GM21576 (cell line): ENCODE measurements around the gene IL6ST.

Source experiments
- ATAC-seq: cut with Tn5 transposase; IDR thresholded peaks from one replicate; pipeline ENCODE4 v1.9.1; 2021; ENCODE audit warnings: mild to moderate bottlenecking, moderate library complexity; ENCODE audit not compliant: unreplicated experiment

The IL6ST gene

DNA sequence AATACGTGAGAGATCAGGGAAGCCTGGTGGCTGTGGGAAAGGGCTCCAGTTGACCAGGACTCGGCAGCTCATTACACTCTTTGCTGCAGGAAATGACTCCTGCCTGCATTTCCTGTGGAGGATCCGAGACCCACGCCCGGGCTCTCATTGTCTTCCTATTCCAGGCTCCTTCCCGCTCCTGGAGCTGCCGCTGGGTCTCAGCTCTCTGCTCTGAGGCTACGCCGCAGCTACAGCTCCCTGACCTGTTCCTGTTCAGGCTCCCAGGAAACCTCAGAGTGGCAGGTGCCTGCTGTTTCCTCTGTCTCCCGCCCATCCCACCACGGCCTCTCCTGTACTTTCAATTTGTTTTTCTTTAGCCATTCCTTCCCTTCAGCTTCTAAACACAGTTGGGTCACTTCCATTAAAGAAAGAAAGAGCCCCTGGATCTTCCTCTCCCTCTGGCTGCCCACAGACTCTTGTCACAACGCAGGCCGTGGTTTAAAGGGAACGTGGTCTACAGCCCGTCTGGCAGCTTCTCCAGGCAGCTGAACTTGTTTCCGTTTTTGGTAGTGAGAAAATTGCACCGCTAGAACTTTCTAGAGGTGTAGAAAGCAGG is 71.5 kb downstream of the IL6ST start:
- ATAC-seq, result no peak

DNA sequence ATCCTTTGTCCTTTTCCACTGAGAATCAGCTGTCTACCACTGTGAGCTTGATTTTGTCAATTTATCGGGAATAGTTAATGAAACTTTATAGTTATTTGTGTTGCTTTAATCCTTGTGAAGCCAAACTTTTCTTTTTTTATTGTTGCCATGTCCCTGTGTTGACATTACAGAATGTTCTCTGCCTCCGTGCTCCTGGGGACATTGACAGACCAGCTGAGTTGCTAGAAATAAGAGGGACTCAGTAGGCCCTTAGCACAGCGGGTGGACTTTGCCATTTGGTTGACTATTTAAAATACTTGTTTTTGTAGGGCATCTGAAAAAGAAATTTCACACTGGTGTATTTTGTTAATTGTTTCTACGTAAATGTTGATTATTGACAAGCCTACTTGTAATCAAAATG is 73.1 kb downstream of the IL6ST start:
- ATAC-seq, result no peak

DNA sequence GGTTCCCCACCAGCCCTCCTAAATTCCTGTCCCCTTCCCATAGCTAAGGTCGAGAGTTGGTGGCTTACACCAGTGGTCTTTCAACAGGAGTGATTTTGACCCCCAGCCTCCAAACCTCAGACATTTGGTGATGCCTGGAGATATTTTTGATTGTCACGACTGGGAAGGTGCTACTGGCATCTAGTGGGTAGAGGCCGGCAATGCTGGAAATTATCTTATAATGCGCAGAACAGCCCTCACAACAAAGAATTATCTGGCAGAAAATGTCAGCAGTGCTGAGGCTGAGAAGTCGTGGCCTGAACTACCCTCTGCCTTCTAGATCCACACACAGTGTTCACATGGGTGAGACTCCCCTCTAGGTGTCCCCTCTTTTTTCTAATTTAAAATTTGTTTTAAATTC is 74.0 kb downstream of the IL6ST start:
- ATAC-seq, result no peak

DNA sequence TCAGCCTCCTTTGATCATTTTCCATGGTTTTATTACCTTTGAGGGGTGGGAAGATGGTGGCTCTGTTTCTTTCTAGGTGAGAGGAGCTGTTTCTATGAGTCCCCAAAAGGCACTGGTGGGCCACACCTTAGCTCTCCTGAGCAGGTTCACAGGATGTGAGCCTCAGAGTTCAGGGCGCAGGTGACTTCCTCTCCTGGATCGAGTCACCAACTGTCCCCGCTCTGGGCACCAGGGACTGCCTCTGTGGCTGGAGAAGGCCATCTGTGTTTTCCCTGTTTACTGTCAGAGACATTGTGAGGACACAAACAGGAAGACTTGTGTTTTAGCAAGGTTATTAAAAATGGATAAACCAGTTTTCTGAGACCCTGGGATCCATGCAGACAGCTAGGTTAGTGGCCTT is 75.1 kb downstream of the IL6ST start:
- ATAC-seq, result no peak

DNA sequence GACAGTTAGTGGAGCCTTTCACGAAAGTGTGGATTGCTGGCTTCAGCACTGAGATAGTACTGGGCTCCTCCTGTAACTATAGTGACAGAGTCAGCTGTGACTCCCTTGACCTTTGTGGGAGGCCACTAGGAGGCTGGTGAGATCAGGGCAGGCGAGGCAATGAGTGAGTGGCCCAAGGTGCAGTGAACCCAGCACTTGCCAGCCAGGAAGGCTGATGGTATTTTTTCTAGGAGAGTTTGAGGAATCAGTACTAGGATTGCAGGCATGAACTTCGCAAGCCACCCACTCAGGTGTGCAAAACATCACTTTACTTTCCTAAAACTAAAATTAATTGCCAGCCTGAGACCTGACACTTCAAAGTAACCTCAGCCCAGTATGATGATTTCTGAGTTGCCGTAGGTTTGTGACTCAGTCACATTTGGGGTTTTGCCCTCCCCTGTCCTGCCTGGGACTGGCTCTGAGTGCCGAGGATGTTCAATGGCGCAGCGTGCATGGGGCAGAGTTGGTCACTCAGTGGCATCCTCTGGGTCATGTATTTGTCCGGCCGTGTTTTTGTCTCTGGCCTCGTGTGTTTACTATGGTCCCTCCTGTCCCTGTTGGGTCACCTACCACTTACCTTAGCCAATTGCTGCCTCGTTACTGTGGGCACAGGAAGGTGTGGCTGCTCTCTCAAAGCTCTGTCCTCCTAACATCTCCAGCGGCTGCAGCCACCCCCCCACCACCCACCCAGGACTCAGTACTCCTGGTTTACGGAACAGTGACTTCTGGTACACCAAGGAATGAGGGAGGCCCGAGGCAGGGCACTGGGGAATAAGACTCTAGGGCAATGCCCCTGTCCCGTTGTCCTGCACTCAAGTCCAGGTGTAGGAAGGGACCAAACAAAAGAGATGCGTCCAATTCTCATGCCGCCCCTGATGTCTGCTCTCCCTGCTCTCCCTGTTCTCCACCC is 76.4 kb downstream of the IL6ST start:
- ATAC-seq, result no peak

DNA sequence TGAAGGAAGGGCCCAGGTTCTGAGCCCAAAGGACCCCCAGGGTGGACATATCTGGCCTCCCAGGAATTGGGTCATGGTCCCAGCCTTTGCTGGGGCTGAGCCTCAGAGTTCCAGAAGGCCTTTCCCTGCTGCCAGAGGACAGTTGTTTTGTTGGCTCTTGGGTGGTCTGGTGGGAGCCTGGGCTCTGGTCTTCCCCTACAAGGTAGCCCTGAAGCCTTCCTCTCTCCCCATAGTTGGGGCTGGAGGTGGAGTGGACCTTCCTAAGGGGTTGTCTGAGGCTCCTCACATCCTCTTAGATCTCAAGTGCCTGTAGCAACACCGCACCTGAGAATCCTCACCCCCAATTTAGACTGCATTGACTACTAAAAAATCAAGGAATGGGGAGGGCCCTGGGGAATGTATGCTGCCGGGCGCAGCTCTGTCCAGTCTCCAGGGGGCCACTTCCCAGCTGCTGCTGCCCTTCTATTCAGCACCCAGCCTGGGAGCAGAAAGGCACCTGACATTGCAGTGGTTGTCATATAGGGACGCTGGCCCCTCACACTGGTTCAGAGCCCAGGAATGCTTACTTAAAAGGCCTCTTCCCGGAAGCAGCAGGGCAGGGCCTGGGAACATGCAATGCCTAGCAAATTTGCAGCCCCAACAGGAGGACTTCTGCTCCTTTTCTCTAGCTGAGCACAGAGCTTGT is 77.2 kb downstream of the IL6ST start:
- ATAC-seq, result no peak

DNA sequence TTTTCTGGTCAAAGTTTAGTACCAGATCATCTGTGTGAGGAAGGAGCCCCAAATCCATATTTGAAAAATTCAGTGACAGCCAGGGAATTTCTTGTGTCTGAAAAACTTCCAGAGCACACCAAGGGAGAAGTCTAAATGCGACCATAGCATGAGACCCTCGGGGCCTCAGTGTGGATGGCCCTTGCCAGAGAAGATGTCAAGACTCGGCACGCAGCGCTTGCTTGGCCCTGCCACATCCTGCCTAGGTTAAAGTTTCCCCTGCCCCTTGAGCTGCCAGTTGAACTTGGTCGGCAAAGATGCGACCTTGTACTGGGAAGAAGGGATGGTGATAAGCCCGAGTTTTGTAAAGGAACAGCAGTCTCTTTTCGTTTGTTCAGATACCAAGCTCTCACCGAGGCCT is 77.8 kb downstream of the IL6ST start:
- ATAC-seq, result no peak

DNA sequence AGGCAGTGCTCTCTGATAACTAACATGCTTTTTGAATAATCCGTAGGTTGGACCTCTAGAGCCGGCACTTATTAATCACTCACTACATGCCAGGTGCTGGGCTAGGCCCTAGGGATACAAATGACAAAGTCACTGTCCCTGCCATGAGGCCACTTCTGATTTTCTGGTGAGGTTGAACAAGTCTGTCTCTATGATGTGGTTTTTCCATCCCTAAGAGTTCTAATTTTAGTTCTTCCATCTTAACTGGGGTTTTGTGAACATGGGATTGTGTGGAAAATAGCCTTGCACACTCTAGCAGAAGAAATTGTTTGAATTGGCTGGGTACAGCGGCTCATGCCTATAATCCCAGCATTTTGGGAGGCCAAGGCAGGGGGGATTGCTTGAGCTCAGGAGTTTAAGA is 79.0 kb downstream of the IL6ST start:
- ATAC-seq, result no peak

DNA sequence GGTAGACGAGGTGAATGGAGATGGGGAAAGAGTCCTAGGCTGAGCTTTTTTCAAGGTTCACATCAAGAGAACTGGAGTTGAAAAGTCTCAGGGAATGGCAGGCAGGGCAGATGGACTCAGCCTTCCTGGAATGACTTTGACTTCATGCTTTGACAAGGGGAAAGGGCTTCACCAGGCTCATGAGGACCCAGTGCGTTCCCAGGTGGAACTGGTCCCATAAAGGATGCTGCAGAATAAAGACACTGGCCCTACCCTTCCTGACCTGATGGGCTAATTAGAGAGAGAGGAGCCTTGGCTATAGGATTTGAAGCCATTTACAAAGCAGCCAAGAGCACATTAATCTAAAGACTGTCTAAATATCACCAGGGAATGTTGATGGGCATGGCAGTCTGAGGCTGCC is 79.8 kb downstream of the IL6ST start:
- ATAC-seq, result no peak

DNA sequence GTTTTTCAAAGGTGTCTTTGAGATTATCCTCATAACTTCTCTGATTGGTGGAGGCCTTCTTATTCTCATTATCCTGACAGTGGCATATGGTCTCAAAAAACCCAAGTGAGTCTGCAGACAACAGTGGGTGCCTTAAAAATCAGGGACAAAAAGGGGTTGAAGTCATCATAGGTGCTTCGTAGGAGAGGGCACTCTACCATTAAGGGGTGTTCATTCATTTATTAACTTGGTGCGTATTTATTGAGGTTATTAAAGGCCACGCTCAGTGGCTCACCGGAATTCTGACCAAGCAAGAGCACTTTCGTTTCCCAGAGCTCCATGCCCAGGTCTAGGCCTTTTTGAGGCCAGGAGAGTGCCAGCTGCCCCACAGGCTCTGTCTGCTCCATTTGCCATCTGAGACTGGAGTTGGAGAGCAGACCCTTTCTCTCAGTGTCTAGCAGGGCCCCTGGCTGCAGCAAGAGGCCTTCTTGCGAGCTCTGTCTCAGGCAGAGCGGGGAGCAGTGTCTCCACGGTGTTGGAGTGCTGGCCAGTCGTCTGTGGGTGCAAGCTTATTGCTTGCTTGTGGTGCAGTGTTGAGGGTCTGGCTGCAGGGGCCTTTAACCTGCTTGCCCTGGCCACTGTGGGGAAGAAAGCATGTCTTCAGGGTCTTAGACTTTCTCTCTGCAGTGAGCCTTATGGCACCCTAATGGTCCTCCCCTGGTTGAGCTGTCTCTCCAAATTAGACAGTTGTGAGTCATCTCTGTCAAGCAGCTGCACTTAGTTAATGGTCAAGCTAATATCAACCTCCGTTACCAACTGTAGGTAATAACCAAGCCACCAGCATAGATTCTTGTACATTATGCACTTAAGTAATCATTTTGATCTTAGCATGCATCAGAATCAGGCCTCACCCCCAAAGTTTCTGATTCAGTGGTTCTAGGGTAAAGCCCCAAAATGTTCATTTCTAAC is 81.0 kb downstream of the IL6ST start:
- peak; percentile 75 for ATAC-seq

DNA sequence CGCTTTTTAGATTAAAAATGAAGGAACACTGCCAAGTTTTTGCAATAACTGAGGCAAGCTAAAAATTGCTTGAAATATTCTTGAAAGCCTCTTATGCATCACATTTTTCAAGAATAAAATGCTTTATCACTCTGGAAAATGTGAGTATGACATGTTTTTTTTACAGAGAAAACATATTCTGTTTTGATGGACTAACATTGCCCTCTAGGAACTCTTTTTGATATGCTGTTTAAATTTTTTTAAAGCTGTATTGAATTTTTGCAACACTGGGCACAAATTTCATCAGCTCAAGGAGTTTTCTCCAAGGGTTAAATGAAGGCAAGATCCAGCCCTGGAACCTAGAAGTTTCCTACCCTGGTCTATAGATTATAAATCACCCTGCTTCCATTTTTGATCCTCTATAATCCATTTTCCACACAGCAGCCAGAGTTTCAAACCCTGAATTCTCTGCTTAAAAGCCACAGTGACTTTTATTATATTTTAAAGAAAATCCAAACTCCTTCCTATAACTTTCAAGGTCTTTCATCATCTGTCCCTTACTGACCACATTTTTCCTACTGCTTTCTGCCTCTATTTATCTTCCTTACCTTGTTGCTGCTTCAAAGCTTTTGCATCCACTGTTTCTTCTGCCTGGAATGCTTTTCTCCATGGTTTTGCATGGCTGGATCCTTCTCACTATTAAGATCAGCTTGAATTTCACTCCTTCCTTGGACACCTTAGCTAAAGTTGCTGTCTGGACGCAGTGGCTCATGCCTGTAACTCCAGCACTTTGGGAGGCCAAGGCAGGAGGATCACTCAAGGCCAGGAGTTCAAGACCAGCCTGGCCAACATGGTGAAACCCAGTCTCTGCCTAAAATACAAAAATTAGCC is 82.7 kb downstream of the IL6ST start:
- ATAC-seq, result no peak

DNA sequence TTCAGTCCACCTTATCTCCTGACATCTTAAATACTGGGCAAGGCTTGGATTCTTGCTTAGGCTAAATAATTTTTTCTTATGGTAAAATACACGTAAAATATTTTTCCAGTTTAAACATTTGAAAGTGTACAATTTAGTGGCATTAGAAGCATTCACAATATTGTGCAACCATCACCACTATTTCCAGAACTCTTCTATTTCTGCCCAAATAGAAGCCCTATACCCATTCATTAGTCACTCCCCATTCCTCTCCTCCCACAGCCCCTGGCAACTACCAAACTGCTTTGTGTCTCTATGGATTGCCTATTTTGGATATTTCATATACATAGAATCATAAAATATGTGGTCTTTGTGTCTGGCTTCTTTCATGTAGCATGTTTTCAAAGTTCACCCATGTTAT is 86.0 kb downstream of the IL6ST start:
- ATAC-seq, result no peak

DNA sequence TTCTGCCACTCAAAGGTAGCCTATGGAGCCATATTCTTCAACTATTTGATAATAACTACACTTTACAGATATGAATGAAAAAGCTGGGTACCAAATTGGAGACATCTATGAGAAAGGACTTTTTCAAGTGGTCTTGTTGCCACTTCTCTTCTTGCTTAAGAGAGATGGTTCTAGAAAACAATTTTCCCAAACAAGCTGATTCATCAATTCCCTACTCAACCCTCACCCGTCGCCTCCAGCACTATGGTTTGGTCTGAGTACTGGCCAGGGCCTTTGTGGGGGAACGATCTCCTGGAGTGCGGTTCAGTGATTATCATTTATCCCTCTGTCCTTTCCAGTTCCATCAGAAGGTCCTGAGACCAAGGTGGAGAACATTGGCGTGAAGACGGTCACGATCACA is 86.8 kb downstream of the IL6ST start:
- no peak for ATAC-seq

DNA sequence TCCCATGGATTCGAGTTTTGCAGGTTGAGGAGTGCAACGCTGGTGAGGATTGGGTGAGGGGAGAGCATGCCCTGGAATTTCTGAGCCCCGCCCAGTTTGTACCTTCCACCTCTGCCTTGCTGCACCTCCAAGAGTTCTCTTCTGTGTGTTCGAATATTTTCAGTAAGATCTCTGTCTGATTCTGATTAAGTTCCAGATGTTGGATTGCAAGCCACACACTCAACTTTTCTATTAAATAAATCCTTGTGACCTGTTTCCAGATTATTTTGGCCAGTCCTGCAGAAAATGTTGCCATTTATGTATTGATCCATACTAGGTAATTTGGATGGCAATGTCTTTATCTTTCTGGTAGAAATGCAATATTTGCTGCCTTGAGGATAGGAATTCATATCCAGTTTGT is 89.5 kb downstream of the IL6ST start:
- no peak for ATAC-seq

DNA sequence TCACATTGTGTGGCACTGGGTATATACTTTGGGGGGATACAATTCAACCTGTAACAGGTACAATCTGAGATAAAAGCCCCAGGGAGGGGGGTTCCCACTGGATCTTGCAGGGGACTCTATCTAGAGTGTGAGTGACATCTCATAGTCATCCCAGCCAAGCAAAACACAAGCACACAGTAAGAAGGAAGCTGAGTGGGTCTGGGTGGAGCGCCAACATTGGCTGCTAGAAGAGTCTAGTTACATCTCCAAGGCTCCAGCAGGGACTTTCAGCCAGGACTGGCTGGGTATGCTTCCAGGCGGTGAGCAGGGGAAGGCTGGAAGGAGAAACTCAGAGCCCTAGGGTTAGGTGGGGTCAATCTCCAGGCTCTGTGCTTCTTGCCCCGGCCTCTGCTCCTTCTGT is 90.6 kb downstream of the IL6ST start:
- no peak for ATAC-seq

DNA sequence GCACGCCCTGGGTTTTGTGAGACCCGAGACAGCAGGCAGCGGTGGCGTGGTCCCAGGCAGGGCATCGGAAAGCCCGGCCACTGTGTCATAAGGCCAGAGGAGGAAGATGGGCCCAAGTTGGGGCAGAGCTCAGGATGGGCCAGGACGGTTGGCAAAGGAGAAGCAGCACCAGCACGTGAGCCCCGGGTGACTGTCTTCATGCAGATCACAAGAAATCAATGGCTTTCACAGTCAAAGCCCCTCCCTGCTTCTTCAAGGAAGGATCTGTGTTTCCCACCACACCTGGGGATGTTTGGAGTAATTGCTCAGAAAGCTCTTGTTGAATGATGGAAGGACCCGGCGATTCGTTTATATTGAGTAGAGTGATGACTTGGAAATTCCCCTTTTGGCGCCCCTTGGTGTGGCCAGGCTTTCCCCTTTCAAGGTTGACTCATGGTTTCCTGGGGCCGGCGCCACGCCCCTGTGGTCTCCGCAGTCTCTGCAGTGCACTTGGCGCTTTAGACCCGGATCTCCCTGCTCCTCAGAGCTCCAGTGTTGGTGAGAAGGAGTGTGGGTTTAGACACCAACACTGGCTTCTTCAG is 91.6 kb downstream of the IL6ST start:
- ATAC-seq, result peak; percentile 92

DNA sequence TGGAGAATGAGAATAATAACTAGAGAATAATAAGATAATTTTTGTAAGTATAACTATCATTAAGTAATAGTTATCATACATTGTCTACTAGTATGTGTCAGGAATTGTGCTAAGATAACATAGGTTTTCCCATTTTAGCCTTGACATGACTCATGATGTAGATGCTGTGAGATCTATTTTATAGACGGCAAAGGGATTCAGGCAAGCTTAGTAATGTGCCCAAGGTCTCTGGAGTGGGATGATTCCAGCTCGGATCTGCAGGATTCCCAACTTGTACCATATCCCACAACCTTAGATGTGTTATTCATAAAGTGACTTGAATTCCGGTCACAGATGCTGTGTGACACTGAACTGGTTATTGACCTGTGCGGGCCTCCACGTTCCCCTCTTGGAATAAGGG is 92.1 kb downstream of the IL6ST start:
- no peak for ATAC-seq

DNA sequence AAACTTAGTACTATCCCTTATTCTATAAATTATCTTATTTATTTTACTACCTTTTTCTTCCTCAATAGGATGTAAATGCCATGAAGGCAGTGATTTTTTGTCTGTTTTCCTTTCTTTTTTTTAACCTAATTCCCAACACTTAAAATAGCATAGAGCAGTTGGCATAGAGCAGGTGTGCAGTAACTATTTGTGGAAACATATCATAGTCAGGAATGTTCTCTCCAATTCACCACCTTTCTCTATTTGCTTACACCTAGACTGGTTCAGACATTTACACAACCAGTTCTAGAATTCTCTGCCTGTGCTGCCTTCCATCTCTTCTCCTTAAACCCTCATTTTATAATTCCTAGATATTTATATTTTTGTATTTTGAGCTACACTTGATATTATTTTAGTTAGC is 94.0 kb downstream of the IL6ST start:
- ATAC-seq, result no peak

DNA sequence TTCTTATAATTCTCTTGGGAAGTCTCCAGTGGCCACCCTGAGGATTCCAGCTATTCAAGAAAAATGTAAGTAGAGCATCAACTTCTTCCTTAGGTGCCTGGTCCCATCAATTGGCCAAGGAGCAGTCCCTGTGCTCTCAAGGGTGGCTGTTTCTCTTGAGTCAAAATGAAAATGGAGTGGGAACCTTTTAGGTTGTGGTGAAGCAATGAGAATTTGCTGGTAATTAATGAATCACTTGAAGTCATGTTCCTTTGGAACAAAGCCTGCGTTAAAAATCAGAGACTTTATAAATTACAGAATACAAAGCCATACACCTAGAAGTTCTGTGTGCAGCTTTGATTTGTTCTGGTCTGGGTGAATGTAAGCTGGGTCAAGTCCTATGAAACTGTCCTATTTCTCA is 94.7 kb downstream of the IL6ST start:
- ATAC-seq, result no peak

DNA sequence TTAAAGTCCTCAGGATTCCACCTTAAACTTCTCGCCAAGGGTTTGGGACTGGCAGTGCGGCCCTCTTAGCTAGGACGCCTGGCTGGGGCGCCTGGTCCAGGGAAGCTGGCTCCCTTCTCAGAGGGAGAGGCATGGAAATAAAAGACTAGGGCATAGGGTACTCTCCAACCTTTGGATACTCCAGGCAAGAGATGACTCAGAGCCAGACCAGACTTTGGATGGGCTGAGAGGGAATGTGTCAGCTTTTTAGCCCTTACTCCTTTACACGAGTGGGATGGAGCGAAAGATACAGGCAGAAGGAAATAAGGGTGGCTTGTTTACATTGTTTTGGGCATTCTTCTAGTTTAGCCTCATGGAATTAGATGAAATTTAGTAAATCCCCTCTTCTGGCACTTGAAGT is 95.4 kb downstream of the IL6ST start:
- ATAC-seq, result no peak
